ENCODE data around the gene ADIG. TPM values are rescaled to one million over a fixed set of nuclear protein-coding genes. Genes with fewer than 3 reads are reported as not detected.

Gene ADIG
- total and polyA plus RNA-seq, 8 donors = not detected

DNA sequence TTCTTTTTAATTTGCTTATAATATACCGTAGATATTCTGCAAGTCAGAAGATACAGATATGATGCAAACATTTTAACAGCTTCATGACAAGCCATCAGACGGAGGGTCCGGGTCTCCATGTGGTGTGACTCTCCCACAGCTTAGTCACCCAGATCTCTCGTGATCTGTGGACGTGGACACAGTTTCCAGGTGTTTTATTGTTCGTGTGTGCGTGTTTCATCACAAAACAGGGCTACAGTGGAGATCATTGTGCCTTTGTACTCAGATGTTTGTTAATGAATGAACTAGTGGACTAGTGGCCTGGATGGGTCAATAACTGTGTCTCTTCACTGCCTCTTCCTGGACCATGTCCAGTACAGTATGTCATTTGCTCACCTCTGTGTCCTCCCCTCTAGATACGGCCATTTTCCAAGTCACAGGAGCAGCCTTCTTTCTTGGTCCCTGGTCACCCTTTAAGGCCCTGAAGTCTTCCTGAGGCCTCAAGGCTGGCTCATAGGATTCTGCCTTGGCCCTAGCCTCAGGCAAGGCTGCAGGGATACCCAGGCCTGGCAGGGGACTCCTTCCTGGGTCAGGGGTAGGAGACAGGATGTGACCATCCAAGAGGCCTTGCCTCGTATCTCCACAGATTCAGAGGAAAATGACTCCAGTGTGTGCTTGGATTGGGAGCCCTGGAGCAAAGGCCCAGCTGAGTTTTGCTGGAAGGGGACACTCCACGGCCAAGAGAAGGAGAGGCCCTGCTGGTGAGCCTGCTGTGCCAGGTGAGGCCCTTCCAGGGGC lies 4.6 kb downstream of the ADIG start:
- DNase-seq = no peak
- 77 to 84% (median 79%) methylated on average over 9 to 10 of the region's 10 CpGs for WGBS, 5 donors
- TF ChIP-seq POLR2AphosphoS5 (IDR thresholded peaks at IDR 0.05) = no peak
- no peak for TF ChIP-seq EP300 (IDR thresholded peaks at IDR 0.05)
- TF ChIP-seq CTCF (IDR thresholded peaks at IDR 0.05) = no peak
- TF ChIP-seq POLR2A (IDR thresholded peaks at IDR 0.05) = no peak
- H3K4me3 ChIP-seq = no peak overlapping the region
- intact Hi-C loops (cut with DNase I; ENCODE audit: low total_unique reads) = no loop called here
- H3K9me3 ChIP-seq = no peaks in the 10 kb centered on the region
- no peak overlapping the region for H3K27ac ChIP-seq
- peaks cover 0 to 49% (median 0%) of the 10 kb centered on the region in 3 donors for H3K27me3 ChIP-seq
- H3K4me1 ChIP-seq = no peaks in the 10 kb centered on the region
- no peaks in the 10 kb centered on the region for H3K36me3 ChIP-seq

DNA sequence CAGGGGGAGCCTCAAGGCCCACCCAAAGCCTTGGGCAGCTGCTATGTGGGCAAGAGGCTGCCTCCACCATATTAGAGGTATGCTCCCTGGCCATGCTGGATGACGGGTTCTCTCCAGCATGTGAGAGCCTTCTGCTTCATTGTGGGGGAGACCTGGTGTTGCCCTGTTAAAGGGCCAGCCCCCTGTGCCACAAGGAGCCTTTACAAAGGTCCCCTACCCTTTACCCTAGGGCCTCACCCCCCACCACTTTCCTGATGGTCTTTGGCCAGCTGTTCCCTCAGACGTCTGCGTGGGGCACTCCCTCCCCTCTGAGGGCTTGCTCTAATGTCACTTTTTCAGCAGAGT lies 5.2 kb downstream of the ADIG start:
- TF ChIP-seq EP300 (IDR thresholded peaks at IDR 0.05) (no peak), POLR2AphosphoS5 (IDR thresholded peaks at IDR 0.05) (no peak), POLR2A (IDR thresholded peaks at IDR 0.05) (no peak), CTCF (IDR thresholded peaks at IDR 0.05) (no peak)
- H3K9me3 ChIP-seq = no peaks in the 10 kb centered on the region
- no peak overlapping the region for H3K4me3 ChIP-seq
- no peaks in the 10 kb centered on the region for H3K4me1 ChIP-seq
- peaks cover 0 to 55% (median 0%) of the 10 kb centered on the region in 3 donors for H3K27me3 ChIP-seq
- WGBS, 5 donors = 58 to 77% (median 64%) methylated on average over 2 to 3 of the region's 3 CpGs
- no peak overlapping the region for H3K27ac ChIP-seq
- intact Hi-C loops (cut with DNase I; ENCODE audit: low total_unique reads) = no loop called here
- H3K36me3 ChIP-seq = no peaks in the 10 kb centered on the region
- DNase-seq = no peak

DNA sequence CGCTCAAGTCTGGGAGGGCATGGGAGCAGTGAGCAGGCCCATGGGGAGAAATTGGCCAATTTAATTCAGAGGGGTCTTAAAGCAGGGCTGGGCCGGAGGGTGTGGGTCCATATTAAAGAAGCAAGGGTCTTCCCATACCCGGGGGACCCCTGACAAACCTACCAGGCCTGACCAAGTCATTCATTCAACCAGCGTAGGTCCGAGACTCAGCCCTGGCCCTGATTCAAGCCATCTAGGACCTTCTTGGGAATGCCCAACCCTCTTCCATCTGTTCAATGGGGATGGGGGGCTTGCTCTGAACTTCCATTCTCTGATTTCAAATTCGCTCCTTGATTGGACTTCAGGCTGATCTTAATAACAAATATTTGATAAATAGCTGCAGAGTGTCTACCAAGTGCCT lies 7.3 kb downstream of the ADIG start:
- Histone ChIP-seq H3K4me1 (no peaks in the 10 kb centered on the region), H3K27me3 (peaks cover 0 to 56% (median 0%) of the 10 kb centered on the region in 3 donors), H3K4me3 (no peak overlapping the region), H3K27ac (no peak overlapping the region), H3K9me3 (no peaks in the 10 kb centered on the region), H3K36me3 (no peaks in the 10 kb centered on the region)
- WGBS, 5 donors = 89 to 92% (median 90%) methylated on average over 6 of the region's 6 CpGs
- TF ChIP-seq EP300 (IDR thresholded peaks at IDR 0.05) (no peak), POLR2A (IDR thresholded peaks at IDR 0.05) (no peak), POLR2AphosphoS5 (IDR thresholded peaks at IDR 0.05) (no peak), CTCF (IDR thresholded peaks at IDR 0.05) (no peak)
- DNase-seq = no peak
- intact Hi-C loops (cut with DNase I; ENCODE audit: low total_unique reads) = no loop called here

GRCh38 chr20:38589351-38589750 lies 8.4 kb downstream of the ADIG start:
- H3K4me1 ChIP-seq = no peaks in the 10 kb centered on the region
- DNase-seq = no peak
- 79 to 88% (median 88%) methylated on average over 4 of the region's 4 CpGs for WGBS, 5 donors
- H3K27me3 ChIP-seq = peaks cover 0 to 46% (median 0%) of the 10 kb centered on the region in 3 donors
- TF ChIP-seq CTCF (IDR thresholded peaks at IDR 0.05) (no peak), POLR2A (IDR thresholded peaks at IDR 0.05) (no peak), POLR2AphosphoS5 (IDR thresholded peaks at IDR 0.05) (no peak), EP300 (IDR thresholded peaks at IDR 0.05) (no peak)
- H3K36me3 ChIP-seq = no peaks in the 10 kb centered on the region
- no peak overlapping the region for H3K27ac ChIP-seq
- no peaks in the 10 kb centered on the region for H3K9me3 ChIP-seq
- intact Hi-C loops (cut with DNase I; ENCODE audit: low total_unique reads) = no loop called here
- H3K4me3 ChIP-seq = no peak overlapping the region

Measured in stomach (tissue), 9 donors.